ENCODE measurements around the gene ZDHHC14.

DNA sequence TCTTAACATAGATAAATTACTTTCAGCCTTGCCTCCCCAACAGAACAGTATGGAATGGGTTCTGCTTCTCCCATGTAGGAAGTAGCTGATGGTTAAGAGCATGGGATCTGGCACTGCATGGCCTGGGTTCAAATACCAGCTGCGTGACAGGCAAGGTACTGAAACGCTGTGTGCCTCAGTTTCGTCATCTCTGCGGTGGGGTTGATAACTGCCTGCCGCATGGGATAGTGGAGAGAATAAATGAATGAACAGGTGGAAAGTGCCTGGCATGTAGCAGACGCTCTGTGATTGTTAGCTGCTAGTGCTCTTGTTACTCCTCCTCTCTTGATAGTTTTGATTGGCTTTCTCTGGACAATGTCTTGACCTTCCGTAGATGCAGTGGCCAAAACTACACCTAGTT lies 213.3 kb downstream of the ZDHHC14 start:
- no peak for TF ChIP-seq EZH2 (IDR thresholded peaks at IDR 0.05; ENCODE audit: borderline replicate concordance, low read length)
- TF ChIP-seq, protein P1, sequence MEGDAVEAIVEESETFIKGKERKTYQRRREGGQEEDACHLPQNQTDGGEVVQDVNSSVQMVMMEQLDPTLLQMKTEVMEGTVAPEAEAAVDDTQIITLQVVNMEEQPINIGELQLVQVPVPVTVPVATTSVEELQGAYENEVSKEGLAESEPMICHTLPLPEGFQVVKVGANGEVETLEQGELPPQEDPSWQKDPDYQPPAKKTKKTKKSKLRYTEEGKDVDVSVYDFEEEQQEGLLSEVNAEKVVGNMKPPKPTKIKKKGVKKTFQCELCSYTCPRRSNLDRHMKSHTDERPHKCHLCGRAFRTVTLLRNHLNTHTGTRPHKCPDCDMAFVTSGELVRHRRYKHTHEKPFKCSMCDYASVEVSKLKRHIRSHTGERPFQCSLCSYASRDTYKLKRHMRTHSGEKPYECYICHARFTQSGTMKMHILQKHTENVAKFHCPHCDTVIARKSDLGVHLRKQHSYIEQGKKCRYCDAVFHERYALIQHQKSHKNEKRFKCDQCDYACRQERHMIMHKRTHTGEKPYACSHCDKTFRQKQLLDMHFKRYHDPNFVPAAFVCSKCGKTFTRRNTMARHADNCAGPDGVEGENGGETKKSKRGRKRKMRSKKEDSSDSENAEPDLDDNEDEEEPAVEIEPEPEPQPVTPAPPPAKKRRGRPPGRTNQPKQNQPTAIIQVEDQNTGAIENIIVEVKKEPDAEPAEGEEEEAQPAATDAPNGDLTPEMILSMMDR (conservative IDR thresholded peaks at IDR 0.05 in 1 of 2, IDR thresholded peaks at IDR 0.05 in 1 of 2; ENCODE audit: extremely low read depth in 1 of 2, insufficient read depth in 1 of 2, low read depth in 1 of 2, low read length in 2 of 2) = no peak
